ENCODE measurements around the gene NOL4.

GRCh38 chr18:34242739-34243138 lies 18.0 kb upstream of the NOL4 start:
- TF ChIP-seq POLR2A (IDR thresholded peaks at IDR 0.05) (no peak), CTCF (IDR thresholded peaks at IDR 0.05) (no peak), POLR2AphosphoS5 (IDR thresholded peaks at IDR 0.05; ENCODE audit: insufficient read depth in 1 of 2, low read depth in 1 of 2) (no peak)

Data from vagina (tissue), 2 donors.